WERI-Rb-1 (cell line): ENCODE data around the gene FHL1.

Source experiments
- DNase-seq: peaks from one replicate; pipeline ENCODE4 v3.0.0-alpha.2; 2020
- H3K27ac ChIP-seq: fragments of 250-450 bp; sonication (Bioruptor Pico); 2 replicates; pipeline ENCODE4 v1.5.1; 2020; ENCODE audit warnings: mild to moderate bottlenecking, moderate library complexity
- H3K27me3 ChIP-seq: fragments of 250-450 bp; sonication (Bioruptor Pico); 2 replicates; pipeline ENCODE4 v1.5.1; 2021; ENCODE audit warnings: mild to moderate bottlenecking, low read depth, moderate library complexity; ENCODE audit not compliant: insufficient read depth, severe bottlenecking
- H3K36me3 ChIP-seq: fragments of 250-450 bp; sonication (Bioruptor Pico); 2 replicates; pipeline ENCODE4 v1.5.1; 2020; ENCODE audit warnings: mild to moderate bottlenecking, moderate library complexity
- H3K4me3 ChIP-seq: 2 replicates; pipeline ENCODE4 v1.5.1; 2011; ENCODE audit warnings: low read depth, mild to moderate bottlenecking, control low read depth, low read length
- H3K9me3 ChIP-seq: fragments of 250-450 bp; sonication (Bioruptor Pico); 2 replicates; pipeline ENCODE4 v1.5.1; 2021; ENCODE audit warnings: mild to moderate bottlenecking, moderate library complexity; ENCODE audit not compliant: severe bottlenecking
- CTCF ChIP-seq: IDR thresholded peaks from 2 replicates; pipeline ENCODE4 v1.5.1; 2011; ENCODE audit warnings: low read depth, mild to moderate bottlenecking, control low read depth, inconsistent platforms, low read length

FHL1 gene

DNA sequence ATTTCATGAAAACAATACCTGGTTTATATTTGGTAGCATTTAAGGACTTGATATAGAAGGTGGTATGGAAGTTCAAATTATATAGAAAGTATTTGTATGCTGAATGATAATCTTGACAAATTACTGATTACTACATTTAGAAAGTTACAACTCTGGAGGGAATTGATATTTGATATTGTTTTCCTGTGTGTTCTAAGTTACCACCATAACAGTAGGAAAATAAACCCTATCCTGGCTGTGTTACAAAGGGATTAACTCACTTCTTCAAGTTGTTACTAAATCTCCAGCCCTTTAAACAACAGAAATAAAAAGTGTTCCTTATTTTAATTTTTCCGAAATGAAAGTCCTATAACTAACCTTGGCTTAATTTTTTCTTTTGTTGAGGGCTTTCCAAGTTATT, 36.6 kb downstream of the FHL1 start:
- TF ChIP-seq CTCF, result no peak
- no peak for DNase-seq
- Histone ChIP-seq H3K4me3 (no peak overlapping the region), H3K27me3 (peaks cover 4% of the 10 kb centered on the region), H3K9me3 (no peaks in the 10 kb centered on the region), H3K27ac (no peak overlapping the region), H3K36me3 (no peaks in the 10 kb centered on the region)

DNA sequence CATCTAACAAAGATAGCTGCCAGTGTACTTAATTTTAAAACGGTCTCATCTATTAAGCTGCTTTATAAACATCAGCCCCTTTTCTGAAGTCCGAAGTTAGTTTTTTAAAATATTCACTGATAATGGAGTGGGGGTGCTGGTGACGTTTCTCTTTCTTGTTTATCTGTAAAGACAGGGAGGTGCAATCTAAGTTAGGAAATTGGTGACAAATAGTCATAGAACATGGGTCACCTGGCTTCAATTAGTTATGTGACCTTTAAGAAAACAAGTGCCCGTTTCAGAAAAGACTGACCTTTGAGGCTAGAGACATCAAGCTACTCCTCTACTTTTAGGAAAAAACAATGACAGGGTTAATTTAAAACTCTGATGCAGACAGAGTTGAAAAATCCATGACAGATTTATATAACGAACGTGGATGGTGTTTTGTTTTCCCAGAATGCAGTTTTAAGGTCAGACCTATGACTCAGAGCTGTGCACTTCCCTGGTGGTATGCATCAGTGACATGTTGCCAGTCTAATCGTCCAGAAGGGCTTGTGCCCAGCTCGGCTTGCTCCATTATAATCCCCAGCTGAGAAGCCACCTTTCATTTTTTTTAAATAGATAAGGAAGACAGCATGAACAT, 38.2 kb downstream of the FHL1 start:
- no peak overlapping the region for H3K27ac ChIP-seq
- H3K9me3 ChIP-seq, result no peaks in the 10 kb centered on the region
- no peak for TF ChIP-seq CTCF
- no peaks in the 10 kb centered on the region for H3K36me3 ChIP-seq
- H3K4me3 ChIP-seq, result no peak overlapping the region
- no peak for DNase-seq
- peaks cover 2% of the 10 kb centered on the region for H3K27me3 ChIP-seq

DNA sequence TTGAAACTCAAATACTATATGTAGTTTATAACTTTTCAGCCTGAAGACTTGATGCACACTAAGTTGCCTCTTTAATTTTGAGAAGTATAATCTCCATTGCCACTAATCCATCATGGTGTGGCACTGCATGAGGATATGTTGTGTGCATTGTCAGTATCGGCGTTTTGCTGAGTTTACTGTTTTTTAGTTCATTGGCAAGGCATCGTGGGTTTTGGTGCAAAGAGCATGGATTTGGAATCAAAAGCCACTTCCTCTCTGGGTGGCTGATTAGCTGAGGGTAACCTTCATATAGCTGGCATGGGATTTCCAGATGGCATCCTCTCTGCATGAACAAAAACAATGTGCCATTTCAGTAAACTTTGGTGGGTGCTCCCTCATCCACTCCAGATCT, 38.7 kb downstream of the FHL1 start:
- H3K27me3 ChIP-seq, result peaks cover 2% of the 10 kb centered on the region
- H3K36me3 ChIP-seq, result no peaks in the 10 kb centered on the region
- no peaks in the 10 kb centered on the region for H3K9me3 ChIP-seq
- no peak for DNase-seq
- H3K27ac ChIP-seq, result no peak overlapping the region
- no peak overlapping the region for H3K4me3 ChIP-seq
- TF ChIP-seq CTCF, result no peak

- H3K4me3 ChIP-seq, result no peak overlapping the region
- H3K36me3 ChIP-seq, result no peaks in the 10 kb centered on the region
- DNase-seq, result no peak
- H3K27me3 ChIP-seq, result peaks cover 2% of the 10 kb centered on the region
- TF ChIP-seq CTCF, result no peak
- no peak overlapping the region for H3K27ac ChIP-seq
- H3K9me3 ChIP-seq, result no peaks in the 10 kb centered on the region
Measured at GRCh38 chrX:136189222-136189621, 41.9 kb downstream of the FHL1 start.

GRCh38 chrX:136190038-136190713, 42.8 kb downstream of the FHL1 start:
- peaks cover 2% of the 10 kb centered on the region for H3K27me3 ChIP-seq
- no peaks in the 10 kb centered on the region for H3K36me3 ChIP-seq
- no peaks in the 10 kb centered on the region for H3K9me3 ChIP-seq
- TF ChIP-seq CTCF, result no peak
- H3K4me3 ChIP-seq, result no peak overlapping the region
- no peak overlapping the region for H3K27ac ChIP-seq
- DNase-seq, result no peak

GRCh38 chrX:136191171-136191570, 43.8 kb downstream of the FHL1 start:
- H3K9me3 ChIP-seq, result no peaks in the 10 kb centered on the region
- no peak overlapping the region for H3K4me3 ChIP-seq
- TF ChIP-seq CTCF, result no peak
- H3K27ac ChIP-seq, result no peak overlapping the region
- DNase-seq, result no peak
- H3K27me3 ChIP-seq, result peaks cover 2% of the 10 kb centered on the region
- no peaks in the 10 kb centered on the region for H3K36me3 ChIP-seq
